PC-9 (cell line): ENCODE results near the gene EPSTI1. TPM values are rescaled to one million over a fixed set of nuclear protein-coding genes. Genes with fewer than 3 reads are reported as not detected.

Experiments
- BruUV-seq: library from RNA; stranded (reverse); fragments of 400-500 nt; replicated peaks from 2 replicates; lab custom pipeline; 2021; lab: Mats Ljungman, UMichigan
- CTCF ChIA-PET: fragments of 300-600 bp; sonication (Branson Sonifier 250); formaldehyde crosslinking; loops from one replicate; lab custom pipeline; 2022; ENCODE audit warnings: antibody characterized with exemption; lab: Charles Lee
- POLR2A ChIA-PET: fragments of 300-600 bp; sonication (Branson Sonifier 250); formaldehyde crosslinking; loops from one replicate; lab custom pipeline; 2022; ENCODE audit warnings: antibody characterized with exemption; ENCODE audit not compliant: unreplicated experiment; lab: Charles Lee
- DNase-seq, 2 experiments: peaks; one replicate each; pipeline versions ENCODE4 v3.0.0 to v3.0.0-alpha.2; 2015 to 2022; ENCODE audit warnings: mixed read lengths in 1 of 2
- H2AFZ ChIP-seq: fragments of 200-600 bp; sonication (generic); 2 replicates; pipeline ENCODE4 v1.8.1; 2017; ENCODE audit warnings: antibody characterized with exemption
- H3F3A ChIP-seq: fragments of 200-600 bp; sonication (generic); 2 replicates; pipeline ENCODE4 v1.8.1; 2017; ENCODE audit warnings: antibody characterized with exemption, mild to moderate bottlenecking, low read depth; ENCODE audit not compliant: insufficient read depth
- H3K27ac ChIP-seq: fragments of 200-600 bp; sonication (generic); 2 replicates; pipeline ENCODE4 v1.6.1; 2016; ENCODE audit warnings: mixed run types
- H3K27me3 ChIP-seq: fragments of 200-600 bp; sonication (generic); 2 replicates; pipeline ENCODE4 v1.6.1; 2016; ENCODE audit warnings: low read depth, mixed run types; ENCODE audit not compliant: insufficient read depth
- H3K36me3 ChIP-seq: fragments of 200-600 bp; sonication (generic); 2 replicates; pipeline ENCODE4 v1.6.1; 2016; ENCODE audit warnings: low read depth, mixed run types
- H3K4me1 ChIP-seq: fragments of 200-600 bp; sonication (generic); replicated peaks from 2 replicates; pipeline ENCODE4 v1.6.1; 2016; ENCODE audit warnings: mixed run types; ENCODE audit not compliant: insufficient read depth
- H3K4me2 ChIP-seq: fragments of 200-600 bp; sonication (generic); 2 replicates; pipeline ENCODE4 v1.6.1; 2017; ENCODE audit warnings: mixed run types
- H3K4me3 ChIP-seq: fragments of 200-600 bp; sonication (generic); 2 replicates; pipeline ENCODE4 v1.6.1; 2016; ENCODE audit warnings: mixed run types
- H3K79me2 ChIP-seq: fragments of 200-600 bp; sonication (generic); 2 replicates; pipeline ENCODE4 v1.6.1; 2017; ENCODE audit warnings: low read depth, mixed run types
- H3K9me2 ChIP-seq: fragments of 200-600 bp; sonication (generic); 2 replicates; pipeline ENCODE4 v1.8.1; 2017; ENCODE audit warnings: mild to moderate bottlenecking; ENCODE audit not compliant: insufficient read depth
- H3K9me3 ChIP-seq: fragments of 200-600 bp; sonication (generic); 2 replicates; pipeline ENCODE4 v1.8.1; 2016; ENCODE audit warnings: low read depth; ENCODE audit not compliant: insufficient read depth
- H4K20me1 ChIP-seq: fragments of 200-600 bp; sonication (generic); 2 replicates; pipeline ENCODE4 v1.8.1; 2017; ENCODE audit not compliant: insufficient read depth
- CTCF ChIP-seq: fragments of 200-600 bp; sonication (generic); conservative IDR thresholded peaks from 2 replicates; pipeline ENCODE4 v1.6.1; 2017; ENCODE audit warnings: mixed run types, antibody characterized with exemption, mild to moderate bottlenecking, moderate library complexity
- EZH2 ChIP-seq: fragments of 200-600 bp; sonication (generic); IDR thresholded peaks from 2 replicates; pipeline ENCODE4 v1.8.0; 2017; ENCODE audit warnings: antibody characterized with exemption, low read depth
- intact Hi-C: fragments of 100-400 bp; cut with micrococcal nuclease; formaldehyde crosslinking; loops from one replicate; pipeline ENCODE4 v1.10.0; 2022; ENCODE audit not compliant: unreplicated experiment
- total RNA-seq: library from RNA; stranded (reverse); gene quantifications from 2 replicates; pipeline ENCODE4 v1.2.3, GENCODE V29; 2021

The EPSTI1 gene
- total RNA-seq, 1 experiment from 2014 or later = 3.4 TPM

GRCh38 chr13:42999491-42999890 is 7.5 kb upstream of the EPSTI1 start:
- Histone ChIP-seq H3K27ac (no peak overlapping the region), H3K4me1 (peaks cover 19% of the 10 kb centered on the region), H4K20me1 (no peaks in the 10 kb centered on the region), H3K9me3 (no peaks in the 10 kb centered on the region), H3K36me3 (no peaks in the 10 kb centered on the region), H3K4me2 (no peak overlapping the region), H2AFZ (no peak overlapping the region), H3K79me2 (no peaks in the 10 kb centered on the region), H3K27me3 (no peaks in the 10 kb centered on the region), H3K9me2 (no peaks in the 10 kb centered on the region), H3K4me3 (no peak overlapping the region), H3F3A (peaks cover 6% of the 10 kb centered on the region; the same call in 1 of the 2 replicates)
- ChIA-PET CTCF (no interaction called here), POLR2A (no interaction called here)
- intact Hi-C loops = no loop called here
- DNase-seq = no peak
- no peak for TF ChIP-seq EZH2
- BruUV-seq = no TSS peak

- peak overlapping the region; percentile 54 for H3K4me2 ChIP-seq
Observed at GRCh38 chr13:42997381-42997780, 5.3 kb upstream of the EPSTI1 start.

GRCh38 chr13:42996584-42996983 is 4.5 kb upstream of the EPSTI1 start:
- intact Hi-C loops = loop anchor here (1.0 kb wide), 2 partner anchors 9 to 62 kb away; no protein-coding TSS in a partner anchor
- Histone ChIP-seq H3K4me2 (peak overlapping the region; percentile 54), H3K9me3 (no peaks in the 10 kb centered on the region), H2AFZ (no peak overlapping the region), H4K20me1 (no peaks in the 10 kb centered on the region), H3K27me3 (no peaks in the 10 kb centered on the region), H3K27ac (peak overlapping the region; percentile 81), H3K4me3 (no peak overlapping the region; the same call in 1 of the 2 replicates), H3K9me2 (no peaks in the 10 kb centered on the region), H3K79me2 (no peaks in the 10 kb centered on the region), H3K4me1 (peaks cover 19% of the 10 kb centered on the region), H3K36me3 (no peaks in the 10 kb centered on the region), H3F3A (peaks cover 6% of the 10 kb centered on the region; the same call in 1 of the 2 replicates)
- CTCF ChIA-PET = interaction anchor here (0.6 kb wide), 1 partner anchor 52 kb away, joined by 3 read pairs; no protein-coding TSS in a partner anchor
- POLR2A ChIA-PET = interaction anchor here (0.5 to 0.7 kb wide), 4 partner anchors 10 to 727 kb away, joined by 3 to 6 read pairs (median 4); no protein-coding TSS in a partner anchor
- no TSS peak for BruUV-seq
- TF ChIP-seq EZH2 (no peak), CTCF (no peak)
- DNase-seq = peak; percentile 24 to 93

More at GRCh38 chr13:42997381-42997780, 5.3 kb upstream of the EPSTI1 start:
- no TSS peak for BruUV-seq
- H4K20me1 ChIP-seq = no peaks in the 10 kb centered on the region
- peaks cover 19% of the 10 kb centered on the region for H3K4me1 ChIP-seq
- H3K9me3 ChIP-seq = no peaks in the 10 kb centered on the region
- intact Hi-C loops = no loop called here
- peaks cover 6% of the 10 kb centered on the region; the same call in 1 of the 2 replicates for H3F3A ChIP-seq
- no peak for DNase-seq
- H3K36me3 ChIP-seq = no peaks in the 10 kb centered on the region
- no peak overlapping the region; the same call in 1 of the 2 replicates for H3K4me3 ChIP-seq
- peak overlapping the region; percentile 81 for H3K27ac ChIP-seq
- ChIA-PET CTCF (no interaction called here), POLR2A (interaction anchor here (0.6 kb wide), 1 partner anchor 64 kb away, joined by 5 read pairs; no protein-coding TSS in a partner anchor)
- H3K9me2 ChIP-seq = no peaks in the 10 kb centered on the region
- TF ChIP-seq CTCF (no peak), EZH2 (no peak)
- H3K27me3 ChIP-seq = no peaks in the 10 kb centered on the region
- no peaks in the 10 kb centered on the region for H3K79me2 ChIP-seq
- H2AFZ ChIP-seq = no peak overlapping the region
